Activated CD4-positive, alpha-beta memory T cell treated with anti-CD3 and anti-CD28 coated beads for 36 hours (primary cell): ENCODE measurements around the gene CD300LG. TPM values are rescaled to one million over a fixed set of nuclear protein-coding genes. Genes with fewer than 3 reads are reported as not detected.
"Not testable (repeated sequence)": the region's sequence is repeated elsewhere in the genome, so short reads cannot be mapped to it uniquely, and the experiment has no call there.

Experiments
- CTCF ChIA-PET: fragments of 350-600 bp; sonication (Branson Sonifier 250); formaldehyde crosslinking; loops from one replicate; lab custom pipeline; 2021; ENCODE audit warnings: antibody characterized with exemption, inconsistent platforms; lab: Charles Lee
- POLR2A ChIA-PET: fragments of 350-600 bp; sonication (Branson Sonifier 250); formaldehyde crosslinking; loops from one replicate; lab custom pipeline; 2021; ENCODE audit warnings: antibody characterized with exemption; lab: Charles Lee
- DNase-seq: peaks from one replicate; pipeline ENCODE4 v3.0.0-alpha.2; 2020
- H3K27ac Mint-ChIP-seq: one replicate; pipeline ENCODE4 v1.8.0; 2021; ENCODE audit warnings: mixed read lengths
- H3K27me3 Mint-ChIP-seq: one replicate; pipeline ENCODE4 v1.8.0; 2021; ENCODE audit warnings: mixed read lengths
- H3K36me3 Mint-ChIP-seq: one replicate; pipeline ENCODE4 v1.8.0; 2021; ENCODE audit warnings: mixed read lengths
- H3K4me1 Mint-ChIP-seq: one replicate; pipeline ENCODE4 v1.8.0; 2021; ENCODE audit warnings: low read depth, mixed read lengths
- H3K4me3 Mint-ChIP-seq: one replicate; pipeline ENCODE4 v1.8.0; 2021; ENCODE audit warnings: mild to moderate bottlenecking, mixed read lengths
- H3K9me3 Mint-ChIP-seq: one replicate; pipeline ENCODE4 v1.8.0; 2021; ENCODE audit warnings: mixed read lengths
- intact Hi-C: fragments of 100-400 bp; cut with micrococcal nuclease; formaldehyde crosslinking; loops from one replicate; pipeline ENCODE4 v1.15.1; 2023
- total RNA-seq, 2 experiments: library from RNA; stranded (reverse); gene quantifications; one replicate each; pipeline ENCODE4 v1.2.3, GENCODE V29; 2021

CD300LG gene, protein sequence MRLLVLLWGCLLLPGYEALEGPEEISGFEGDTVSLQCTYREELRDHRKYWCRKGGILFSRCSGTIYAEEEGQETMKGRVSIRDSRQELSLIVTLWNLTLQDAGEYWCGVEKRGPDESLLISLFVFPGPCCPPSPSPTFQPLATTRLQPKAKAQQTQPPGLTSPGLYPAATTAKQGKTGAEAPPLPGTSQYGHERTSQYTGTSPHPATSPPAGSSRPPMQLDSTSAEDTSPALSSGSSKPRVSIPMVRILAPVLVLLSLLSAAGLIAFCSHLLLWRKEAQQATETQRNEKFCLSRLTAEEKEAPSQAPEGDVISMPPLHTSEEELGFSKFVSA
- not detected for total RNA-seq

- Mint-ChIP-seq H3K36me3 (no peaks in the 10 kb centered on the region), H3K4me1 (no peaks in the 10 kb centered on the region), H3K9me3 (no peaks in the 10 kb centered on the region), H3K27ac (no peak within 1 kb of the TSS), H3K4me3 (no peak within 1 kb of the TSS), H3K27me3 (peaks cover 21% of the 10 kb centered on the region)
- ChIA-PET CTCF (interaction anchor here (0.6 to 2.2 kb wide), 18 partner anchors 9 to 363 kb away, joined by 3 to 18 read pairs (median 5); partner anchors contain the start of gene DHX8), POLR2A (no interaction called here)
- no peak for DNase-seq
- intact Hi-C loops: loop anchor here (10.0 kb wide), 1 partner anchor 62 kb away; the partner anchor contains the start of gene CFAP97D1
These were observed at the start of gene CD300LG for GRCh38 chr17:43846963-43847371. Gene CD300LG (plus strand): TSS chr17:43847176. CDS start chr17:43847217, 41 bp downstream.

GRCh38 chr17:43798024-43798423, 49.0 kb upstream of the CD300LG start:
- H3K36me3 Mint-ChIP-seq, H3K4me3 Mint-ChIP-seq, H3K4me1 Mint-ChIP-seq, POLR2A ChIA-PET, H3K9me3 Mint-ChIP-seq, intact Hi-C loops, H3K27ac Mint-ChIP-seq, DNase-seq: not testable (repeated sequence)
- CTCF ChIA-PET: interaction anchor here (0.9 kb wide), 1 partner anchor 103 kb away, joined by 3 read pairs; no protein-coding TSS in a partner anchor
- H3K27me3 Mint-ChIP-seq: peaks cover 18% of the 10 kb centered on the region

DNA sequence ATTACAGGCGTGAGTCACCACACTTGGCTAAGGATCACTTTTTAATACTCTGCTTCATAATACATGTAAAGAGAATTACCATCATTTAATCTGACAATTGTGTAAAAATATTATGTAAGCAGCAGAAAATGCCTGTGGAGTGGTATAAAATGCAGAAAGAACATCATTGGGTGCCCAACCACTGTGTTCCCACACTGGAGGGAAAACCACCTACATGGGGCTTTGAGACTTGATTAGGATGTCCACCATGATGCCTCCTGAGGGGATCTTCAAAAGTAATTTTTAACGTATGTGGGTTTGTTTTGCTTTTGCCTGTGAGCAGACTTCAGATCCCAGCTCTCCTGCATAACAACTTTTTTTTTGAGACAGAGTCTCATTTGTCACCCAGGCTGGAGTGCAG, 47.9 kb upstream of the CD300LG start:
- intact Hi-C loops: no loop called here
- Mint-ChIP-seq H3K4me1 (no peaks in the 10 kb centered on the region), H3K27ac (no peak overlapping the region), H3K9me3 (no peaks in the 10 kb centered on the region), H3K27me3 (peaks cover 22% of the 10 kb centered on the region), H3K4me3 (no peak overlapping the region), H3K36me3 (no peaks in the 10 kb centered on the region)
- no peak for DNase-seq
- ChIA-PET CTCF (no interaction called here), POLR2A (no interaction called here)

DNA sequence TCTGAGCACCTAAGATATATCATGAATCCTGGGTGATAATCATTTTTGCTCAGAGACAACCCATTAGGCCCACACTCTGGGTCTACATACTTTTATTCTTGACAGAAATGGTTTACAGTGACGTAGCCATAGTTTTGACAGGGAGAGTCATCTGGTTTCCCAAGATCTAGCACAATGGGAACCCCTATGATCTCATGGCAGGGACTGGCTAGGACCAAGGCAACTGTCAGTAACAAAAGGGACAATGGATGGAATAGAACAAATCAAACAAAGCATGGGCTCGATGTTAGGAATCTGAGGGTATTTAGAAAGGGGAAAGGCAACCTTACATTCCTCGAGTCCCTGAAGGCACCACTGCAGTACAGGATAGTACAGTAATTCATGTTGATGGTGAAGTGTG, 46.2 kb upstream of the CD300LG start:
- Mint-ChIP-seq H3K9me3 (no peaks in the 10 kb centered on the region), H3K27ac (no peak overlapping the region), H3K27me3 (peaks cover 28% of the 10 kb centered on the region), H3K36me3 (no peaks in the 10 kb centered on the region), H3K4me1 (no peaks in the 10 kb centered on the region), H3K4me3 (no peak overlapping the region)
- POLR2A ChIA-PET: no interaction called here
- DNase-seq: no peak
- CTCF ChIA-PET: interaction anchor here (1.1 to 1.4 kb wide), 3 partner anchors 34 to 106 kb away, joined by 3 to 5 read pairs (median 3); partner anchors contain the start of gene SOST
- intact Hi-C loops: no loop called here

DNA sequence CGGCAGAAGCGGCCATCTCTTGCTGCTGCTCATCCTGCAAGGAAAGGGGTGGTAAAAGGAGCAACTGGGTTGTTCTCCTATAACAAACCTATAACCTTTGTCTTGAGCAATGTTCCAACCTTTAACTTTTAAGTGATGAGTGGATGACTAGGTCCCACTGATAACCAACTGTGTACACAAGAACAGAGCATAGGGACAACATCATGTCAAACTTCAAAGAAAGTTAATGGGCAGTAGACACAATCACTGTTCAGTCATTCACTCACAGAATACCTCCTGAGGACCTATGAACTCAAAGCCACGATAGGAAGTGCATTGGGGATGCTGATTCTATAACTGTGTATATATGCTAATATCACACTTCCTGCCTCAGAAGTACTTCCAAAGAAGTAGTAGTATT, 45.1 kb upstream of the CD300LG start:
- H3K4me3 Mint-ChIP-seq: no peak overlapping the region
- H3K9me3 Mint-ChIP-seq: no peaks in the 10 kb centered on the region
- CTCF ChIA-PET: interaction anchor here (1.1 to 1.4 kb wide), 2 partner anchors 36 to 43 kb away, joined by 3 to 5 read pairs; partner anchors contain the start of gene SOST
- no peak for DNase-seq
- POLR2A ChIA-PET: no interaction called here
- H3K27me3 Mint-ChIP-seq: peaks cover 27% of the 10 kb centered on the region
- H3K27ac Mint-ChIP-seq: no peak overlapping the region
- intact Hi-C loops: no loop called here
- H3K4me1 Mint-ChIP-seq: no peaks in the 10 kb centered on the region
- H3K36me3 Mint-ChIP-seq: no peaks in the 10 kb centered on the region

GRCh38 chr17:43803758-43804157, 43.2 kb upstream of the CD300LG start:
- no peak overlapping the region for H3K27ac Mint-ChIP-seq
- CTCF ChIA-PET: no interaction called here
- no peaks in the 10 kb centered on the region for H3K9me3 Mint-ChIP-seq
- DNase-seq: no peak
- no peak overlapping the region for H3K4me3 Mint-ChIP-seq
- no peaks in the 10 kb centered on the region for H3K36me3 Mint-ChIP-seq
- intact Hi-C loops: no loop called here
- H3K27me3 Mint-ChIP-seq: peaks cover 23% of the 10 kb centered on the region
- POLR2A ChIA-PET: no interaction called here
- no peaks in the 10 kb centered on the region for H3K4me1 Mint-ChIP-seq

DNA sequence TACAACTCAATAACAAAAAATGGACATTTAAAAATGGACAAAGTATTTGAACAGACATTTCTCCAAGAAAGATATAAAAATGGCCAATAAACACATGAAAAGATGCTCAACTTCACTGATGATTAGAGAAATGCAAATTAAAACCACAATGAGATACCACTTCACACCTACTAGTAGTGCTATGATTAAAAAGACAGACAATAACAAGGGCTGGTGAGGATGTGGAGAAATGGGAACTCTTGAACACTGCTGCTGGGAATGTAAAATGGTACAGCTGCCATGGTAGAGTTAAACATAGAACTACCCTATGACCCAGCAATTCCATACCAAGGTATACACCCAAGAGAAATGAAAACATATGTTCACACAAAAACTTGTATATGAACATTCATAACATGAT, 41.9 kb upstream of the CD300LG start:
- H3K4me3 Mint-ChIP-seq: no peak overlapping the region
- DNase-seq: no peak
- no peak overlapping the region for H3K27ac Mint-ChIP-seq
- no peaks in the 10 kb centered on the region for H3K4me1 Mint-ChIP-seq
- H3K27me3 Mint-ChIP-seq: peaks cover 23% of the 10 kb centered on the region
- no peaks in the 10 kb centered on the region for H3K9me3 Mint-ChIP-seq
- ChIA-PET POLR2A (no interaction called here), CTCF (no interaction called here)
- no peaks in the 10 kb centered on the region for H3K36me3 Mint-ChIP-seq
- intact Hi-C loops: no loop called here

DNA sequence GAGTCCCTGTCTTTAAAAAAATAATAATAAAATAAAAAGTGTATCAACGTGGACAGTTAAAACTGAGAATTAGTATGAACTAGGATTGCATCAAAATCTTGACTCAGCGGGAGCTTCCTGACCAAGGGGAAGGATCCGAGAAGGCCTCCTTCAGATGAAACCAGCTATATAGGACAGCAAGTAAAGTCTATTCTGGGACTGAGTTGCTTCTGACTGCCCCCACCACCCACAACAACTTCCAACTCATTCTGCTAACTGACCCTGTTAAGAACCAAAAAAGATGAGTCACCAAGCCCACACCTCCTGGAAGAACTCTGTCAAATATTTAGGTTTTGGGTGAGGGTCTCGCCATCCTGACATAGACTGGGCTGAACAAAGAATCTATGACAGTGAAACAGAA, 38.9 kb upstream of the CD300LG start:
- H3K36me3 Mint-ChIP-seq: no peaks in the 10 kb centered on the region
- ChIA-PET CTCF (interaction anchor here (1.0 kb wide), 1 partner anchor 38 kb away, joined by 3 read pairs; no protein-coding TSS in a partner anchor), POLR2A (no interaction called here)
- H3K27ac Mint-ChIP-seq: no peak overlapping the region
- no peaks in the 10 kb centered on the region for H3K9me3 Mint-ChIP-seq
- H3K4me3 Mint-ChIP-seq: no peak overlapping the region
- H3K27me3 Mint-ChIP-seq: peaks cover 16% of the 10 kb centered on the region
- DNase-seq: no peak
- no peaks in the 10 kb centered on the region for H3K4me1 Mint-ChIP-seq
- intact Hi-C loops: no loop called here

- intact Hi-C loops: no loop called here
- Mint-ChIP-seq H3K27ac (no peak overlapping the region), H3K4me3 (no peak overlapping the region), H3K4me1 (no peaks in the 10 kb centered on the region), H3K27me3 (peaks cover 12% of the 10 kb centered on the region), H3K36me3 (no peaks in the 10 kb centered on the region), H3K9me3 (no peaks in the 10 kb centered on the region)
- POLR2A ChIA-PET: no interaction called here
- no peak for DNase-seq
- CTCF ChIA-PET: no interaction called here
These were observed 37.9 kb upstream of the CD300LG start for GRCh38 chr17:43809121-43809520.

DNA sequence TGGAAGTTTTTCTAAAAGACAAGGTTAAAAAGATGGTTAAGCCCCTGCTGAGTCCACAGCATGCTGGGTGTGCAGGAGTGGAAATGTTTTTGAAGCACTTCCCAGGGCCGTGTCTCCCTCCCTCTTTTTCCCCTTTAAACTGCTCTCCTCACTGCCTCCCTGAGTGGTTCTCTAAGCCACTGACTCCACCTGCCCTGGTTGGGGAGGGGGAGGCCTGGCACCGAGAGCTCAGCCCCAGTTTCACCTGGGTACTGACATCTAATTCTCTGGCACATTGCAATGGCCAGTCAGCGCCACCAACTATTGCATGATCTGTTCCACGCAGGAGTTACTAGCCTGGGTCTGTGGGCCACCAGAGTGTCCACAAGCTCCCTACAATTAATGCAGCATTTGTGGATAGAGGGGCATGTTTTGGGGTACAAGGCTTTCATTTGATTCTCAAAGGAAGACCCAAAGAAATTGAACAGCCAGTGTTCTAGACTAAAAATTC, 36.7 kb upstream of the CD300LG start:
- no peaks in the 10 kb centered on the region for H3K36me3 Mint-ChIP-seq
- no peaks in the 10 kb centered on the region for H3K9me3 Mint-ChIP-seq
- intact Hi-C loops: no loop called here
- peaks cover 6% of the 10 kb centered on the region for H3K27me3 Mint-ChIP-seq
- no peak overlapping the region for H3K27ac Mint-ChIP-seq
- H3K4me3 Mint-ChIP-seq: no peak overlapping the region
- DNase-seq: no peak
- ChIA-PET POLR2A (no interaction called here), CTCF (interaction anchor here (1.3 kb wide), 1 partner anchor 36 kb away, joined by 3 read pairs; no protein-coding TSS in a partner anchor)
- H3K4me1 Mint-ChIP-seq: no peaks in the 10 kb centered on the region

DNA sequence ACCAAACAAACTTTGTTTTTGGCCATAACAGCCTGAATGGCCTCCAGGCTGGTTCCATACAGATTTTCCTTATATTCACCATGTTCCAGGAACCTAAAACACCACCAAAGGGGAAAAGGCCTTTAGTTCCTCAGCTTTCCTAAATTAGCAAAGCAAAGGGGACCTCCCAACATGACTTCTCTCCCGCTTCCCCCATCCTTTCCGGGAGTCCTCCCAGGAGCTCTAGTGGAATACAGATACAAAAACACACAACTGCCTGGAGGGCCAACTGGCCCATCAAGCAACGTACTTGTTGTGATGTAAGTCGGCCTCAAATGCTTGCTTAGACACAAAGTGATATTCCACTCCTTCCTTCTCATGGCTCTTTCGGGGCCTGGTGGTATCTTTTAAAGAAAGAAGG, 36.2 kb upstream of the CD300LG start:
- intact Hi-C loops: no loop called here
- H3K4me3 Mint-ChIP-seq: no peak overlapping the region
- H3K27ac Mint-ChIP-seq: no peak overlapping the region
- peaks cover 2% of the 10 kb centered on the region for H3K27me3 Mint-ChIP-seq
- POLR2A ChIA-PET: no interaction called here
- CTCF ChIA-PET: interaction anchor here (1.3 kb wide), 1 partner anchor 35 kb away, joined by 3 read pairs; no protein-coding TSS in a partner anchor
- H3K36me3 Mint-ChIP-seq: no peaks in the 10 kb centered on the region
- no peaks in the 10 kb centered on the region for H3K9me3 Mint-ChIP-seq
- H3K4me1 Mint-ChIP-seq: no peaks in the 10 kb centered on the region
- no peak for DNase-seq

DNA sequence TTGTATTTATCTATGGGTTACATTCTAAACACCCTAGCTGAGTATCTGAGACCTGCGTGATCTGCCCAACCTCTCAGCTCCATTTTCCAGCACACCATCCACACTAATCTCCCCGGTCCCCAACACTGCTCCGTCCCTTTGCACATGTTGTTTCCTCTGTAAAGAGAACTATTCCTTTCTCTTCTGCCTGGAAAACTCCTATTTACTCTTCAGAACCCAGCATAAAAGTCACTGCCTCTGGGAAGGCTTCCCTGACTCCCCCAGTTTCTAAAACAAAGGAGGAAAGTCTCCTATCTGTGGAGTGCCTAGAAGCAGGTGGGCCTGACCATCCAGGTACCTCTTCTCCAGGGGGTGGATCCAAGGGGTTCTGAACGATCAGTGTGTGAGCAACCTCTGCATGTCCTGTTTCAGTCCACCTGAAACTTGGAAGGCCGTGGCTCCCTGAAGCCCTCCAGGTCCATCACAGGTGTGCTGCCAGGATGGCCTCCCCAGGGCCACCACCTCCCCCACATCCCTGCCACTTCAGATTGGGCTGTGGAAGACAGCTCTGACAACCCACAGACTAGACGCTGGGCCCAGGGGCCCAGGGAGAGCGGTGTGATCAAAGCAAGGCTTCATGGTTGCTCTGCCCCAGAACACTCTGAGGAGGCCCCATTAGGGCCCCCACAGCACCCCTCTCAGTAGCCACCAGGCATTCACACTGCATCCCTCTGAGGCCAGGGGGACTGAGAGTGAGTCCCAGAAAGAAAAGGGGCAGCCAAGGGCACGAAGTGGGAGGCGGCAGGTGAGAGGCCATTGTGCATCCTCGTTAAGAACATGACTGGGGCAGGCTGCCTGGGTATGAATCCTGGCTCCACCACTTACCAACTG, 34.3 kb upstream of the CD300LG start:
- POLR2A ChIA-PET: no interaction called here
- Mint-ChIP-seq H3K4me1 (no peaks in the 10 kb centered on the region), H3K27ac (no peak overlapping the region), H3K36me3 (no peaks in the 10 kb centered on the region), H3K9me3 (no peaks in the 10 kb centered on the region), H3K4me3 (no peak overlapping the region), H3K27me3 (no peaks in the 10 kb centered on the region)
- DNase-seq: no peak
- intact Hi-C loops: no loop called here
- CTCF ChIA-PET: interaction anchor here (1.3 kb wide), 1 partner anchor 33 kb away, joined by 3 read pairs; no protein-coding TSS in a partner anchor
